ENCODE data around the gene TPSG1.

The TPSG1 gene

GRCh38 chr16:1175566-1176279, 49.3 kb downstream of the TPSG1 start:
- H3K4me3 ChIP-seq (ENCODE audit: low read depth, low read length): no peak overlapping the region
- DNase-seq (ENCODE audit: low read depth): no peak

GRCh38 chr16:1174477-1175357, 50.4 kb downstream of the TPSG1 start:
- TF ChIP-seq CTCF (IDR thresholded peaks at IDR 0.05; ENCODE audit: low read depth, low read length, missing control alignments): no peak
- no peak for DNase-seq (ENCODE audit: low read depth)
- no peak overlapping the region for H3K4me3 ChIP-seq (ENCODE audit: low read depth, low read length)

More at GRCh38 chr16:1175566-1176279, 49.3 kb downstream of the TPSG1 start:
- TF ChIP-seq CTCF (IDR thresholded peaks at IDR 0.05; ENCODE audit: low read depth, low read length, missing control alignments): no peak

- TF ChIP-seq CTCF (IDR thresholded peaks at IDR 0.05; ENCODE audit: low read depth, low read length, missing control alignments): no peak
- H3K4me3 ChIP-seq (ENCODE audit: low read depth, low read length): no peak overlapping the region
- no peak for DNase-seq (ENCODE audit: low read depth)
Observed at GRCh38 chr16:1173788-1174451, 51.1 kb downstream of the TPSG1 start.

GRCh38 chr16:1172651-1173050, 52.4 kb downstream of the TPSG1 start:
- TF ChIP-seq CTCF (IDR thresholded peaks at IDR 0.05; ENCODE audit: low read depth, low read length, missing control alignments): no peak
- H3K4me3 ChIP-seq (ENCODE audit: low read depth, low read length): no peak overlapping the region
- DNase-seq (ENCODE audit: low read depth): no peak

GRCh38 chr16:1171854-1172428, 53.1 kb downstream of the TPSG1 start:
- no peak for TF ChIP-seq CTCF (IDR thresholded peaks at IDR 0.05; ENCODE audit: low read depth, low read length, missing control alignments)
- DNase-seq (ENCODE audit: low read depth): no peak
- no peak overlapping the region for H3K4me3 ChIP-seq (ENCODE audit: low read depth, low read length)
